Fibroblast of lung (primary cell): Measurements from ENCODE around the gene EMSY. TPM values are rescaled to one million over a fixed set of nuclear protein-coding genes. Genes with fewer than 3 reads are reported as not detected.

Experiments used
- DNase-seq, 2 donors: peaks; one replicate each; pipeline versions ENCODE4 v3.0.0 to v3.0.0-alpha.2; 2010; ENCODE audit warnings: low read depth in 2 of 2
- H2AFZ ChIP-seq: 2 replicates; pipeline ENCODE4 v1.5.1; 2012; ENCODE audit warnings: low read length, control low read depth, inconsistent platforms
- H3K27ac ChIP-seq: 2 replicates; pipeline ENCODE4 v1.5.1; 2011; ENCODE audit warnings: low read length, control low read depth; ENCODE audit not compliant: insufficient read depth
- H3K27me3 ChIP-seq: 2 replicates; pipeline ENCODE4 v1.5.1; 2011; ENCODE audit warnings: mild to moderate bottlenecking, low read length; ENCODE audit not compliant: control insufficient read depth, insufficient read depth
- H3K36me3 ChIP-seq: 2 replicates; pipeline ENCODE4 v1.5.1; 2011; ENCODE audit warnings: low read length; ENCODE audit not compliant: control insufficient read depth, insufficient read depth
- H3K4me1 ChIP-seq: 2 replicates; pipeline ENCODE4 v1.5.1; 2011; ENCODE audit warnings: low read length; ENCODE audit not compliant: control insufficient read depth, insufficient read depth; ENCODE audit errors: extremely low read depth
- H3K4me2 ChIP-seq: 2 replicates; pipeline ENCODE4 v1.5.1; 2011; ENCODE audit warnings: low read length, control low read depth; ENCODE audit not compliant: insufficient read depth; ENCODE audit errors: extremely low read depth
- H3K4me3 ChIP-seq, 4 experiments: fragments of 200-600 bp in 1 of 4; sonication (generic) in 1 of 4; replicated peaks in 1 of 4; 2 replicates each; pipeline ENCODE4 v1.5.1; 2011 to 2016; ENCODE audit warnings: low read length in 4 of 4, low read depth in 3 of 4, mild to moderate bottlenecking in 3 of 4, control low read depth in 2 of 4, inconsistent platforms in 1 of 4, mixed read lengths in 1 of 4; ENCODE audit not compliant: insufficient read depth in 1 of 4; ENCODE audit errors: control extremely low read depth in 1 of 4
- H3K79me2 ChIP-seq: 2 replicates; pipeline ENCODE4 v1.5.1; 2012; ENCODE audit warnings: mild to moderate bottlenecking, low read length, inconsistent platforms; ENCODE audit not compliant: control insufficient read depth, insufficient read depth
- H3K9ac ChIP-seq: 2 replicates; pipeline ENCODE4 v1.5.1; 2011; ENCODE audit warnings: mild to moderate bottlenecking, low read length, control low read depth; ENCODE audit not compliant: insufficient read depth
- H3K9me3 ChIP-seq: 2 replicates; pipeline ENCODE4 v1.5.1; 2012; ENCODE audit warnings: low read depth, low read length; ENCODE audit not compliant: control insufficient read depth, insufficient read depth
- H4K20me1 ChIP-seq: 2 replicates; pipeline ENCODE4 v1.5.1; 2011; ENCODE audit warnings: low read length; ENCODE audit not compliant: control insufficient read depth, insufficient read depth; ENCODE audit errors: extremely low read depth
- CTCF ChIP-seq, 2 donors: IDR thresholded peaks in 1 of 2; conservative IDR thresholded peaks in 1 of 2; 1 replicate in 1 of 2; 2 replicates in 1 of 2; pipeline ENCODE4 v1.5.1; 2011 to 2012; ENCODE audit warnings: low read length in 2 of 2, control low read depth in 1 of 2, inconsistent platforms in 1 of 2, low read depth in 1 of 2, mild to moderate bottlenecking in 1 of 2
- EZH2 ChIP-seq: IDR thresholded peaks from 2 replicates; pipeline ENCODE4 v1.5.1; 2012; ENCODE audit warnings: low read length, control low read depth, mild to moderate bottlenecking; ENCODE audit errors: missing control alignments
- polyA plus RNA-seq, 2 donors: library from polyadenylated mRNA; depleted of rRNA in 1 of 2; stranded (reverse) in 1 of 2; unstranded in 1 of 2; fragments of >200 nt; gene quantifications; 2 replicates each; pipeline ENCODE4 v1.2.1, GENCODE V29; 2011 to 2012; ENCODE audit warnings: missing spikeins in 1 of 2
- total RNA-seq: library from RNA; depleted of rRNA; stranded (reverse); fragments of >200 nt; gene quantifications from 2 replicates; pipeline ENCODE4 v1.2.1, GENCODE V29; 2014

Gene EMSY
- total and polyA plus RNA-seq, 2 donors (not counting 1 experiment from before 2014, with no cell fraction given): 11.9 to 14.2 TPM

GRCh38 chr11:76491644-76492043 lies 46.8 kb downstream of the EMSY start:
- no peaks in the 10 kb centered on the region for H3K9me3 ChIP-seq
- no peaks in the 10 kb centered on the region for H4K20me1 ChIP-seq
- H3K27ac ChIP-seq: no peak overlapping the region
- TF ChIP-seq EZH2 (no peak), CTCF (conservative IDR thresholded peaks at IDR 0.05 in 1 of 2, IDR thresholded peaks at IDR 0.05 in 1 of 2; ENCODE audit: low read depth in 1 of 2, low read length in 2 of 2) (peak in 1 of 2 donors; percentile 4)
- no peaks in the 10 kb centered on the region for H3K79me2 ChIP-seq
- H3K4me2 ChIP-seq: no peak overlapping the region
- no peaks in the 10 kb centered on the region for H3K27me3 ChIP-seq
- DNase-seq: no peak
- H3K36me3 ChIP-seq: peaks cover 3% of the 10 kb centered on the region
- no peak overlapping the region for H2AFZ ChIP-seq
- no peak overlapping the region for H3K4me3 ChIP-seq
- H3K9ac ChIP-seq: no peak overlapping the region
- no peaks in the 10 kb centered on the region for H3K4me1 ChIP-seq

- Histone ChIP-seq H3K4me3 (no peak overlapping the region), H3K9me3 (no peaks in the 10 kb centered on the region), H3K4me1 (no peaks in the 10 kb centered on the region), H2AFZ (no peak overlapping the region), H3K9ac (no peak overlapping the region), H3K79me2 (no peaks in the 10 kb centered on the region), H3K36me3 (peaks cover 3% of the 10 kb centered on the region), H4K20me1 (no peaks in the 10 kb centered on the region), H3K27ac (no peak overlapping the region), H3K27me3 (no peaks in the 10 kb centered on the region), H3K4me2 (no peak overlapping the region)
- DNase-seq: no peak
- TF ChIP-seq EZH2 (no peak), CTCF (conservative IDR thresholded peaks at IDR 0.05 in 1 of 2, IDR thresholded peaks at IDR 0.05 in 1 of 2; ENCODE audit: low read depth in 1 of 2, low read length in 2 of 2) (no peak)
These were observed 48.2 kb downstream of the EMSY start for GRCh38 chr11:76493040-76493439.

- Histone ChIP-seq H4K20me1 (no peaks in the 10 kb centered on the region), H3K36me3 (peaks cover 3% of the 10 kb centered on the region), H3K4me3 (no peak overlapping the region), H3K4me2 (no peak overlapping the region), H3K79me2 (no peaks in the 10 kb centered on the region), H3K9ac (no peak overlapping the region), H3K9me3 (no peaks in the 10 kb centered on the region), H2AFZ (no peak overlapping the region), H3K27me3 (no peaks in the 10 kb centered on the region), H3K4me1 (no peaks in the 10 kb centered on the region), H3K27ac (no peak overlapping the region)
- no peak for DNase-seq
- TF ChIP-seq EZH2 (no peak), CTCF (conservative IDR thresholded peaks at IDR 0.05 in 1 of 2, IDR thresholded peaks at IDR 0.05 in 1 of 2; ENCODE audit: low read depth in 1 of 2, low read length in 2 of 2) (no peak)
These were observed 49.1 kb downstream of the EMSY start for GRCh38 chr11:76493626-76494539.
